GM19238 (cell line): ENCODE results near the gene SEPTIN5.

Source experiments
- DNase-seq: peaks from one replicate; pipeline ENCODE4 v3.0.0; 2011; ENCODE audit warnings: low spot score; ENCODE audit not compliant: insufficient read length

SEPTIN5 gene

GRCh38 chr22:19760058-19760950 is 46.0 kb downstream of the SEPTIN5 start, which contains the start of gene TBX1:
Gene TBX1, plus strand, starts transcription at chr22:19760778. Its CDS starts 66 bp downstream, at chr22:19760844.
- no peak for DNase-seq

GRCh38 chr22:19760951-19761724 is 46.8 kb downstream of the SEPTIN5 start:
- DNase-seq = no peak

GRCh38 chr22:19761725-19762567 is 47.6 kb downstream of the SEPTIN5 start:
- no peak for DNase-seq

- no peak for DNase-seq
Observed at GRCh38 chr22:19762568-19763457, 48.5 kb downstream of the SEPTIN5 start.

GRCh38 chr22:19763458-19764298 is 49.4 kb downstream of the SEPTIN5 start:
- no peak for DNase-seq

GRCh38 chr22:19764299-19764593 is 49.9 kb downstream of the SEPTIN5 start:
- DNase-seq = no peak

- DNase-seq = no peak
Observed at GRCh38 chr22:19764636-19765476, 50.6 kb downstream of the SEPTIN5 start.

- DNase-seq = no peak
Observed at GRCh38 chr22:19765477-19766239, 51.4 kb downstream of the SEPTIN5 start.

GRCh38 chr22:19766240-19766510 is 51.9 kb downstream of the SEPTIN5 start:
- DNase-seq = no peak

- DNase-seq = no peak
Observed at GRCh38 chr22:19766511-19767426, 52.5 kb downstream of the SEPTIN5 start.

GRCh38 chr22:19767427-19768341 is 53.4 kb downstream of the SEPTIN5 start:
- DNase-seq = no peak

- no peak for DNase-seq
Observed at GRCh38 chr22:19769393-19769715, 55.1 kb downstream of the SEPTIN5 start.

- no peak for DNase-seq
Observed at GRCh38 chr22:19770349-19771220, 56.3 kb downstream of the SEPTIN5 start.

- no peak for DNase-seq
Observed at GRCh38 chr22:19772422-19772672, 58.0 kb downstream of the SEPTIN5 start.
